ENCODE results near the gene SARNP. TPM values are rescaled to one million over a fixed set of nuclear protein-coding genes. Genes with fewer than 3 reads are reported as not detected.
A peak's percentile ranks its signal among the peaks of the same experiment; 100 is the strongest.

The SARNP gene
- total RNA-seq, 1 donor from 2014 or later, result 141 TPM

DNA sequence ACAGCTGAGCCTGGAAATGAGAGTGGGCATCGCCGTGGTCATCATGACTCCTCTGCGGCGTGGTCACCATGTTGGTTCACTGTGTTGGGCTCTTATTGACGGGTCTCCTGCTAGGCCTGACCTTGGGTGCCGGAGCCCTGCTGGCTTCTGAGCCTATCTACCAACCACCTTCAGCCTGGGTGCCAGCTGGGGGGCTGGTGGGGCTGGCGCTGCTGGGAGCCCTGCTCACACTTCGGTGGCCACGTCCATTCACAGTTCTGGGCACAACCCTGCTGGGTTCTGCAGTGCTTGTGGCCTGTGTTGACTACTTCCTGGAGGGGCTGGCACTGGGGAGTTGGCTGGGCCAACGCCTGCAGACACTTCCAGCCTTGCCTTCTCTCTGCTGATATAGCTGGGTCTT, 15.5 kb upstream of the SARNP start:
- TF ChIP-seq, protein P1, sequence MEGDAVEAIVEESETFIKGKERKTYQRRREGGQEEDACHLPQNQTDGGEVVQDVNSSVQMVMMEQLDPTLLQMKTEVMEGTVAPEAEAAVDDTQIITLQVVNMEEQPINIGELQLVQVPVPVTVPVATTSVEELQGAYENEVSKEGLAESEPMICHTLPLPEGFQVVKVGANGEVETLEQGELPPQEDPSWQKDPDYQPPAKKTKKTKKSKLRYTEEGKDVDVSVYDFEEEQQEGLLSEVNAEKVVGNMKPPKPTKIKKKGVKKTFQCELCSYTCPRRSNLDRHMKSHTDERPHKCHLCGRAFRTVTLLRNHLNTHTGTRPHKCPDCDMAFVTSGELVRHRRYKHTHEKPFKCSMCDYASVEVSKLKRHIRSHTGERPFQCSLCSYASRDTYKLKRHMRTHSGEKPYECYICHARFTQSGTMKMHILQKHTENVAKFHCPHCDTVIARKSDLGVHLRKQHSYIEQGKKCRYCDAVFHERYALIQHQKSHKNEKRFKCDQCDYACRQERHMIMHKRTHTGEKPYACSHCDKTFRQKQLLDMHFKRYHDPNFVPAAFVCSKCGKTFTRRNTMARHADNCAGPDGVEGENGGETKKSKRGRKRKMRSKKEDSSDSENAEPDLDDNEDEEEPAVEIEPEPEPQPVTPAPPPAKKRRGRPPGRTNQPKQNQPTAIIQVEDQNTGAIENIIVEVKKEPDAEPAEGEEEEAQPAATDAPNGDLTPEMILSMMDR (IDR thresholded peaks at IDR 0.05; ENCODE audit: insufficient read depth, low read length, poor library complexity, severe bottlenecking), result no peak
- no peaks in the 10 kb centered on the region for H3K36me3 ChIP-seq (ENCODE audit: control insufficient read depth, insufficient read depth, low read length)
- H3K27me3 ChIP-seq (ENCODE audit: control insufficient read depth, insufficient read depth, low read length), result no peaks in the 10 kb centered on the region
- H3K4me3 ChIP-seq (ENCODE audit: low read depth, low read length), result no peak overlapping the region
- no peak for DNase-seq (ENCODE audit: low read depth)

DNA sequence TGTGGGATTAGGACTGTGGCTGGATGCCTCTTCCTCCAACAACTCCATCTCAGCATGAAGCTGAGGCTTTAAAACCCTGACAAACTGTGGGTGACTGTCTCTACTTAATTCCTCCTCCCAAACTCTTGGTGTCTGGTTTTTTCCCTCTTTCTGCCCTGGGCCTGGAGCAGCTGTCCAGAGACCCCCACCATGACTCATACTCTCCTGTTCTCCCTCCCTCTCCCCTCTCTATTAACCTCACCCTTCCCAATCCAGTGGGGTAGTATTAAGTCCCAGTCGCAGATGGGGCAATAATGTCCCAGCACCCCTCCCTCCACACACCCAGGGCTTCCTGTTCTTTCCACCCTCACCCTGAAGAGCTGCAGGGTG, 13.9 kb upstream of the SARNP start:
- TF ChIP-seq, protein P1 (IDR thresholded peaks at IDR 0.05; ENCODE audit: insufficient read depth, low read length, poor library complexity, severe bottlenecking), result no peak
- no peak for DNase-seq (ENCODE audit: low read depth)
- peak overlapping the region; percentile 51 for H3K4me3 ChIP-seq (ENCODE audit: low read depth, low read length)
- H3K36me3 ChIP-seq (ENCODE audit: control insufficient read depth, insufficient read depth, low read length), result no peaks in the 10 kb centered on the region
- H3K27me3 ChIP-seq (ENCODE audit: control insufficient read depth, insufficient read depth, low read length), result no peaks in the 10 kb centered on the region

DNA sequence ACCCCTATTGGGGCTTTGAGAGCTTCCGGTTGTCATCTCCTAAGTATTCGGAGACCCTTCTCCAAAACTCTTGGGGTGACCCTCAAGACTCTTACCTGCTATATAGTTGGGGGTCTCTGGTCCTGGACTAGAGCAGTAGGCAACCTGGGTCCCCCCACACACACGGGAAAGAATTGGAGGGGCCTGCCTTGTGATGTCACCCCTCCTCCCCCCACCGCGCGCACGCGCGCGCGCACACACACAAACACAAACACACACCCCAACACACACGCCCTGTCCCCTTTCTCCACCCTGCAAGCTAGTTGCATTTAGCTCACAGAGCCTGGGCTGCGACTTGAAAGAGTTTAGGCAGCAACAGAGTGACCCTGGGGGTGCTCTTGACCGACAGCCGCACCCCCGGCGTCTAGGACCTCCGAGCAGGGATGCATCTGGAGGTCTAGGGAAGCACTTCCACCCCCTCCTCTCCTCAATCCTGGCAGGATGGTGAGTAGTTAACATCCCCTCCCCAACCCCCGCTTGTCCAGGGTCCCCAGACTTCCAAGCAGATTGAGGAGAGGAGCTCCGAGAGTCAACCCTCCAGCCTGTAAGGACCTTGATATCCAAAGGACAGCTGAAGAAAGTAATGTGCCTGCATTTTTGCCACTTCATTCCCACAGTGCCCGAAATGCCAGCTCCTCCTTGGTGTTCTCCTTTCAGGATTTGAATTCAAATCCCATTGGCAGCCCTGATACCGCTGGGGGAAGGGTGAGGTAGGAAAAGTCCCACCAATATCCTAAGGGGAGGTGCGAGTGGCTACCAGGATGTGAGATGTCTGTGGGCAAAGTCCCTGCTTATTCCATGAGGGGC, 13.3 kb upstream of the SARNP start:
- no peak for DNase-seq (ENCODE audit: low read depth)
- TF ChIP-seq, protein P1 (IDR thresholded peaks at IDR 0.05; ENCODE audit: insufficient read depth, low read length, poor library complexity, severe bottlenecking), result no peak

DNA sequence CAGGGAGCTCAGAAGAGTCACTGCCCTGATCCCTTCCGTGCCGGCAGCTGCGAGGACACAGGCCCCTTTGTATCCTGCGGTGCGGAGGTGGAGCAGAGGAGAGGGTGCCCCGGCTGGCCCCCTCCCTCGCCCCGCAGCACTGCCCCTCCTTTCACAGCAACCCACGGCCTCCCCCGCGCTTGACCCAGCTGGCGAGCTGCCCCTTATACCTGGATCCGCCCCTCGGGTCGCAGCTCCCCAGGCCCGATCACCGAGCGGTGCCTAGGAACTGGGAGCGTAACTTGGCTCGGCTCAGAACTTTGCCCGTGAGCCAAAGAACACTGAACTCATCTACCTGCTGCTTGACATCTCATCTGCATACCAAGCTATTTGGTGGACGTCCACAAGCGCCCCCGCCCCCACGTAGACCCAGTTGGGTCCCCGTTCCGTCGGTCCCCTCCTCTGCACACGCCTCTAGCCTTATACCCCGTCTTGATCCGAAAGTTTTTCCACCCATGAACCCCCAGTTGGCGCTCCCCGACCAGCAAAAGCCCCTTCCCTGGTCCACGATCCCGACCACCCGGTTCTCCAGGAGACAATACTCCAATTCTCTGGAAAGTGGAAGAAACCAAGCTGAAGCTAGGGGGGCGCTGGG, 12.6 kb upstream of the SARNP start:
- Histone ChIP-seq H3K27me3 (ENCODE audit: control insufficient read depth, insufficient read depth, low read length) (no peaks in the 10 kb centered on the region), H3K4me3 (ENCODE audit: low read depth, low read length) (peak overlapping the region; percentile 51), H3K36me3 (ENCODE audit: control insufficient read depth, insufficient read depth, low read length) (no peaks in the 10 kb centered on the region)
- no peak for DNase-seq (ENCODE audit: low read depth)
- TF ChIP-seq, protein P1 (IDR thresholded peaks at IDR 0.05; ENCODE audit: insufficient read depth, low read length, poor library complexity, severe bottlenecking), result no peak

More for the DNA sequence above, 13.3 kb upstream of the SARNP start:
- H3K27me3 ChIP-seq (ENCODE audit: control insufficient read depth, insufficient read depth, low read length), result no peaks in the 10 kb centered on the region
- H3K4me3 ChIP-seq (ENCODE audit: low read depth, low read length), result peak overlapping the region; percentile 51
- H3K36me3 ChIP-seq (ENCODE audit: control insufficient read depth, insufficient read depth, low read length), result no peaks in the 10 kb centered on the region

DNA sequence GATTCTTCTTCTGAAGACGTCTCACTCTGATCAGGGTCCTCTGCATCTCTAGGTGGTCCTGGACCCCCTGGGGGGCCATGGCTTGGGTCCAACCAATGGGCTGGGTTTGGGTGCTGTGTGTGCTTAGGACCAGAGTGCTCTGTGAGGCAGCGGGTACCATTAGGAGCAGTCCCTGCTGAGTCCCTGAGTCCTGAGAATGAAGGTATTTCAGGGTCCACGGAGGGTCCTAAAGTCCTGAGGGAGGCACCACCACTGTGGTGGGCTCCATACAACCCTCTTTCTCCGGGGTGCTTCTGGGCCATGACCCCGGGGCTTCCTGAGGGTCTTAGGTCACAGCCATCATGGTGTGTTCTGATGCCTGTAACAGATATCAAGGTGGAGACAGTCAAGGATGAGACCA, 10.8 kb upstream of the SARNP start:
- H3K27me3 ChIP-seq (ENCODE audit: control insufficient read depth, insufficient read depth, low read length), result no peaks in the 10 kb centered on the region
- H3K4me3 ChIP-seq (ENCODE audit: low read depth, low read length), result peak overlapping the region; percentile 51
- DNase-seq (ENCODE audit: low read depth), result no peak
- no peaks in the 10 kb centered on the region for H3K36me3 ChIP-seq (ENCODE audit: control insufficient read depth, insufficient read depth, low read length)
- TF ChIP-seq, protein P1 (IDR thresholded peaks at IDR 0.05; ENCODE audit: insufficient read depth, low read length, poor library complexity, severe bottlenecking), result no peak

All from kidney epithelial cell (primary cell).